ENCODE measurements around the gene WNT5A. TPM values are rescaled to one million over a fixed set of nuclear protein-coding genes. Genes with fewer than 3 reads are reported as not detected.

WNT5A gene
- total and polyA plus RNA-seq, 9 of the 15 experiments (the other 6 are each of a cell fraction or from before 2014, with no cell fraction given), result 0.11 TPM; not detected in 8

- TF ChIP-seq ZNF121 (CRISPR knock-in tag; conservative IDR thresholded peaks at IDR 0.05) (no peak), DPF2 (IDR thresholded peaks at IDR 0.05) (no peak), ARID3A (IDR thresholded peaks at IDR 0.05; ENCODE audit: borderline replicate concordance, low read depth, low read length) (no peak), SREBF1 (IDR thresholded peaks at IDR 0.05; ENCODE audit: borderline replicate concordance, low read depth, low read length) (no peak), SNAPC5 (CRISPR knock-in tag; IDR thresholded peaks at IDR 0.05) (no peak), CHD2 (IDR thresholded peaks at IDR 0.05; ENCODE audit: low read depth, low read length) (no peak), ETV1 (tag; conservative IDR thresholded peaks at IDR 0.05; ENCODE audit: low read depth) (no peak)
Measured at GRCh38 chr3:55427739-55428138, 59.4 kb downstream of the WNT5A start (continued).

GRCh38 chr3:55426486-55426885 is 60.6 kb downstream of the WNT5A start:
- WGBS (ENCODE audit: insufficient coverage, low coverage, missing lambda C conversion rate), result 3% methylated on average over 4 of the region's 4 CpGs
- TF ChIP-seq CREB3 (tag; conservative IDR thresholded peaks at IDR 0.05; ENCODE audit: low read depth), result no peak
- no peak for TF ChIP-seq ZKSCAN1 (IDR thresholded peaks at IDR 0.05; ENCODE audit: low read depth, low read length)
- no peak for TF ChIP-seq KDM1A (IDR thresholded peaks at IDR 0.05)
- no peak for TF ChIP-seq ZNF785 (CRISPR knock-in tag; IDR thresholded peaks at IDR 0.05)
- no peak for TF ChIP-seq ZNF354B (CRISPR knock-in tag; IDR thresholded peaks at IDR 0.05)
- TF ChIP-seq KAT2B (IDR thresholded peaks at IDR 0.05; ENCODE audit: low read depth, low read length), result no peak
- no peaks in the 10 kb centered on the region for H3K9me1 ChIP-seq (ENCODE audit: control insufficient read depth, insufficient read depth, low read length)
- no peak overlapping the region for H3K9ac ChIP-seq (ENCODE audit: insufficient read depth in 1 of 2, low read depth in 2 of 2, low read length in 2 of 2)
- ATAC-seq (no peak), FAIRE-seq (no peak), DNase-seq (ENCODE audit: extremely low read depth in 1 of 4, low spot score in 3 of 4) (no peak)
- H3K79me2 ChIP-seq (ENCODE audit: control insufficient read depth, insufficient read depth, low read length), result no peaks in the 10 kb centered on the region
- BruUV-seq (replicated peaks), result no TSS peak
- H3K27ac ChIP-seq (ENCODE audit: extremely low read depth, low read depth, low read length), result no peak overlapping the region
- H3K36me3 ChIP-seq (ENCODE audit: control insufficient read depth, insufficient read depth, low read length), result no peaks in the 10 kb centered on the region
- in situ Hi-C loops (cut with MboI) (no loop called here), intact Hi-C loops (cut with micrococcal nuclease) (no loop called here)
- H2AFZ ChIP-seq (ENCODE audit: low read depth, low read length), result no peak overlapping the region
- H4K20me1 ChIP-seq (replicated peaks; ENCODE audit: control insufficient read depth, insufficient read depth, low read length), result no peaks in the 10 kb centered on the region
- no peak overlapping the region for H3K4me3 ChIP-seq
- no peak overlapping the region for H3K4me2 ChIP-seq (ENCODE audit: insufficient read depth, low read length)
- H3K27me3 ChIP-seq (ENCODE audit: control insufficient read depth in 2 of 2, insufficient read depth in 2 of 2, low read length in 2 of 2), result no peaks in the 10 kb centered on the region
- ChIA-PET CTCF (ENCODE audit: low intra/inter-chr PET ratio) (no interaction called here), POLR2A (no interaction called here)
- H3K4me1 ChIP-seq (replicated peaks in 1 of 2; ENCODE audit: control insufficient read depth in 2 of 2, insufficient read depth in 2 of 2, low read length in 2 of 2), result no peaks in the 10 kb centered on the region
- no peaks in the 10 kb centered on the region for H3K9me3 ChIP-seq (replicated peaks; ENCODE audit: control insufficient read depth, insufficient read depth, low read depth, low read length)

Measured in K562 (cell line).